ENCODE measurements around the gene LRRC27. TPM values are rescaled to one million over a fixed set of nuclear protein-coding genes. Genes with fewer than 3 reads are reported as not detected.
"Not testable (repeated sequence)": the region's sequence is repeated elsewhere in the genome, so short reads cannot be mapped to it uniquely, and the experiment has no call there.

The LRRC27 gene
- total RNA-seq, 1 donor from 2014 or later, result 14.2 TPM

GRCh38 chr10:132385389-132385667 lies 53.3 kb downstream of the LRRC27 start:
- H3K9me3 Mint-ChIP-seq, result no peaks in the 10 kb centered on the region
- no peaks in the 10 kb centered on the region for H3K27me3 Mint-ChIP-seq
- H3K4me1 Mint-ChIP-seq (ENCODE audit: unreplicated experiment), result peaks cover 26% of the 10 kb centered on the region
- DNase-seq (ENCODE audit: extremely low spot score, unreplicated experiment), result no peak
- no peak overlapping the region for H3K27ac Mint-ChIP-seq
- TF ChIP-seq, protein P1, sequence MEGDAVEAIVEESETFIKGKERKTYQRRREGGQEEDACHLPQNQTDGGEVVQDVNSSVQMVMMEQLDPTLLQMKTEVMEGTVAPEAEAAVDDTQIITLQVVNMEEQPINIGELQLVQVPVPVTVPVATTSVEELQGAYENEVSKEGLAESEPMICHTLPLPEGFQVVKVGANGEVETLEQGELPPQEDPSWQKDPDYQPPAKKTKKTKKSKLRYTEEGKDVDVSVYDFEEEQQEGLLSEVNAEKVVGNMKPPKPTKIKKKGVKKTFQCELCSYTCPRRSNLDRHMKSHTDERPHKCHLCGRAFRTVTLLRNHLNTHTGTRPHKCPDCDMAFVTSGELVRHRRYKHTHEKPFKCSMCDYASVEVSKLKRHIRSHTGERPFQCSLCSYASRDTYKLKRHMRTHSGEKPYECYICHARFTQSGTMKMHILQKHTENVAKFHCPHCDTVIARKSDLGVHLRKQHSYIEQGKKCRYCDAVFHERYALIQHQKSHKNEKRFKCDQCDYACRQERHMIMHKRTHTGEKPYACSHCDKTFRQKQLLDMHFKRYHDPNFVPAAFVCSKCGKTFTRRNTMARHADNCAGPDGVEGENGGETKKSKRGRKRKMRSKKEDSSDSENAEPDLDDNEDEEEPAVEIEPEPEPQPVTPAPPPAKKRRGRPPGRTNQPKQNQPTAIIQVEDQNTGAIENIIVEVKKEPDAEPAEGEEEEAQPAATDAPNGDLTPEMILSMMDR (conservative IDR thresholded peaks at IDR 0.05), result no peak
- H3K4me3 Mint-ChIP-seq, result no peak overlapping the region
- no peaks in the 10 kb centered on the region for H3K36me3 Mint-ChIP-seq

DNA sequence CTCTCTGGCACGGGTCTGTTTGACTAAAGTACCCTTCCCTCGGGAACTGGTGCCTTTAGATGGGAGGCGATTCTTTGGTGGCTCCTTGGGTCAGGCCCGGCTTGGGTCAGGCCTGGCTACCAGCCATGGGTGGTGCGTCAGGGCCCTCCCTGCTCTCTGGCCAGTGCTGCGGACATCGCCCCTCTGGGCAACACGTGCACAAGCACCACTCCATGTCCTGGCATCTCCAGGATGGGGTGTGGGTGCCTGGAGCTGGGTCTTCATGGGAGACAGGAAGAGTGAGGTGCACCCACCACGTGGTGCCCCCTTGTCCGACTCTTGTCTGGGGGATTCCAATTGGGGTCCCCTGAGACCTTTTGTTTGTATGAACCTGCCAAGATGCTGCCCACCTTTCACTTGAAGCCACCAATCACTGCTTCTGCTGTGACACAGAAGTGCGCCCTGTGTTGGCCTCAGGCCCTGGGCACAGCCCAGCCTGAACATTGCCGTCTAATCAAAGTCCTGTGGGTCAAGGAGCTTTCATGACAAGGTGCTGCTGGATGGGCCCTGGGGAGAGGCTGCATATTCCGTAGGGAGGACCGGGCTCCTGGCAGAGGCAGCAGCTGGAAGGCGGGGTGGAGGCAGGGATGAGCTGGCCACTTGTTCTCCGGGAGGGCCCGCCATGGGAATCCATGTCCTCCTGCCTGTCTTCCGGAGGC lies 53.9 kb downstream of the LRRC27 start:
- no peaks in the 10 kb centered on the region for H3K9me3 Mint-ChIP-seq
- H3K36me3 Mint-ChIP-seq, result no peaks in the 10 kb centered on the region
- no peak for DNase-seq (ENCODE audit: extremely low spot score, unreplicated experiment)
- H3K27ac Mint-ChIP-seq, result no peak overlapping the region
- no peak overlapping the region for H3K4me3 Mint-ChIP-seq
- H3K27me3 Mint-ChIP-seq, result no peaks in the 10 kb centered on the region
- TF ChIP-seq, protein P1 (conservative IDR thresholded peaks at IDR 0.05), result no peak
- H3K4me1 Mint-ChIP-seq (ENCODE audit: unreplicated experiment), result peaks cover 26% of the 10 kb centered on the region

GRCh38 chr10:132386419-132386831 lies 54.4 kb downstream of the LRRC27 start:
- Mint-ChIP-seq H3K9me3 (no peaks in the 10 kb centered on the region), H3K27ac (peak overlapping the region; percentile 18), H3K36me3 (no peaks in the 10 kb centered on the region), H3K4me3 (no peak overlapping the region), H3K27me3 (no peaks in the 10 kb centered on the region), H3K4me1 (ENCODE audit: unreplicated experiment) (peaks cover 26% of the 10 kb centered on the region)
- TF ChIP-seq, protein P1 (conservative IDR thresholded peaks at IDR 0.05), result no peak
- DNase-seq (ENCODE audit: extremely low spot score, unreplicated experiment), result no peak

DNA sequence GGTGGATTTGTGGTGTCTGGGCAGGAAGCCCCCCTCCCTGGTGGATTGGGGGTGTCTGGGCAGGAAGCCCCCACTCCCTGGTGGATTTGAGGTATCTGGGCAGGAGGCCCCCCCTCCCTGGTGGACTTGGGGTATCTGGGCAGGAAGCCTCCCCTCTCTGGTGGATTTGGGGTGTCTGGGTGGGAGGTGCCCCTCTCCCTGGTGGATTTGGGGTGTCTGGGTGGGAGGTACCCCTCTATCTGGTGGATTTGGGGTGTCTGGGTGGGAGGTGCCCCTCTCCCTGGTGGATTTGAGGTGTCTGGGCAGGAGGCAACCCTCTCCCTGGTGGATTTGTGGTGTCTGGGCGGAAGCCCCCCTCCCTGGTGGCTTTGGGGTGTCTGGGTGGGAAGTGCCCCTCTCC lies 54.9 kb downstream of the LRRC27 start:
- Mint-ChIP-seq H3K4me1 (ENCODE audit: unreplicated experiment) (peaks cover 26% of the 10 kb centered on the region), H3K27ac (peak overlapping the region; percentile 18)
- DNase-seq (ENCODE audit: extremely low spot score, unreplicated experiment); H3K9me3 Mint-ChIP-seq; H3K36me3 Mint-ChIP-seq; H3K27me3 Mint-ChIP-seq; H3K4me3 Mint-ChIP-seq: not testable (repeated sequence)

- DNase-seq (ENCODE audit: extremely low spot score, unreplicated experiment), result no peak
- H3K27me3 Mint-ChIP-seq, result no peaks in the 10 kb centered on the region
- no peaks in the 10 kb centered on the region for H3K36me3 Mint-ChIP-seq
- peaks cover 9% of the 10 kb centered on the region for H3K9me3 Mint-ChIP-seq
- peak overlapping the region; percentile 74 for H3K4me3 Mint-ChIP-seq
- TF ChIP-seq, protein P1 (conservative IDR thresholded peaks at IDR 0.05), result peak; percentile 76
- H3K4me1 Mint-ChIP-seq (ENCODE audit: unreplicated experiment), result peaks cover 22% of the 10 kb centered on the region
- no peak overlapping the region for H3K27ac Mint-ChIP-seq
Observed at GRCh38 chr10:132387764-132388210, 55.8 kb downstream of the LRRC27 start.

- Mint-ChIP-seq H3K4me1 (ENCODE audit: unreplicated experiment) (peaks cover 22% of the 10 kb centered on the region), H3K4me3 (no peak overlapping the region), H3K27me3 (no peaks in the 10 kb centered on the region), H3K36me3 (no peaks in the 10 kb centered on the region), H3K27ac (no peak overlapping the region), H3K9me3 (peaks cover 9% of the 10 kb centered on the region)
- TF ChIP-seq, protein P1 (conservative IDR thresholded peaks at IDR 0.05), result no peak
- no peak for DNase-seq (ENCODE audit: extremely low spot score, unreplicated experiment)
Observed at GRCh38 chr10:132388891-132389432, 57.0 kb downstream of the LRRC27 start.
